H1 (cell line): ENCODE results near the gene FAM216A. TPM values are rescaled to one million over a fixed set of nuclear protein-coding genes. Genes with fewer than 3 reads are reported as not detected.

Source experiments
- GTF2F1 ChIP-seq: IDR thresholded peaks from 2 replicates; pipeline ENCODE4 v1.6.1; 2012; ENCODE audit warnings: low read depth, low read length, improper control_type of control experiment, borderline replicate concordance
- HDAC6 ChIP-seq: IDR thresholded peaks from one replicate; pipeline ENCODE4 v1.7.1; 2012; ENCODE audit warnings: low read depth, mild to moderate bottlenecking, inconsistent platforms, low read length, moderate library complexity
- JUN ChIP-seq: IDR thresholded peaks from 2 replicates; pipeline ENCODE4 v1.6.1; 2011; ENCODE audit warnings: low read depth, mild to moderate bottlenecking, improper control_type of control experiment, low read length
- SIN3A ChIP-seq, 2 experiments: IDR thresholded peaks in 1 of 2; conservative IDR thresholded peaks in 1 of 2; 2 replicates each; pipeline ENCODE4 v1.6.1; 2011 to 2012; ENCODE audit warnings: low read length in 2 of 2, improper control_type of control experiment in 1 of 2, low read depth in 1 of 2, mild to moderate bottlenecking in 1 of 2
- TEAD4 ChIP-seq: IDR thresholded peaks from 2 replicates; pipeline ENCODE4 v1.6.1; 2012; ENCODE audit warnings: low read depth, low read length, inconsistent platforms, mixed read lengths
- polyA plus RNA-seq, 7 experiments: library from polyadenylated mRNA; depleted of rRNA in 3 of 7; stranded (reverse) in 5 of 7; unstranded in 2 of 7; fragments of >200 nt in 5 of 7; fragments of 200-250 nt in 2 of 7; gene quantifications; 1 replicate in 5 of 7; 2 replicates in 1 of 7; 4 replicates in 1 of 7; pipeline versions ENCODE4 v1.2.1 to v1.2.3, GENCODE V29; 2011 to 2013; ENCODE audit warnings: missing spikeins in 2 of 7, mixed read lengths in 2 of 7
- total RNA-seq: library from RNA; stranded (reverse); fragmentation: NEBNext Ultra II Directional; extraction: Animal tissue kit (Norgen Biotek cat#: 25700); gene quantifications from 2 replicates; pipeline ENCODE4 v1.2.1, GENCODE V29; 2021

FAM216A gene
- total and polyA plus RNA-seq, 2 of the 8 experiments (the other 6 are each of a cell fraction or from before 2014, with no cell fraction given), result 19.8 to 24.6 TPM

GRCh38 chr12:110534811-110535210, 66.2 kb downstream of the FAM216A start (continued):
- TF ChIP-seq GTF2F1, result no peak
- TF ChIP-seq SIN3A (conservative IDR thresholded peaks at IDR 0.05 in 1 of 2, IDR thresholded peaks at IDR 0.05 in 1 of 2; ENCODE audit: low read depth in 1 of 2, low read length in 2 of 2), result no peak
- no peak for TF ChIP-seq TEAD4
- TF ChIP-seq JUN, result no peak
- TF ChIP-seq HDAC6, result no peak
